ENCODE measurements around the gene PLD1.

- no peak for TF ChIP-seq EZH2 (IDR thresholded peaks at IDR 0.05; ENCODE audit: low read depth)
- TF ChIP-seq, protein P1, sequence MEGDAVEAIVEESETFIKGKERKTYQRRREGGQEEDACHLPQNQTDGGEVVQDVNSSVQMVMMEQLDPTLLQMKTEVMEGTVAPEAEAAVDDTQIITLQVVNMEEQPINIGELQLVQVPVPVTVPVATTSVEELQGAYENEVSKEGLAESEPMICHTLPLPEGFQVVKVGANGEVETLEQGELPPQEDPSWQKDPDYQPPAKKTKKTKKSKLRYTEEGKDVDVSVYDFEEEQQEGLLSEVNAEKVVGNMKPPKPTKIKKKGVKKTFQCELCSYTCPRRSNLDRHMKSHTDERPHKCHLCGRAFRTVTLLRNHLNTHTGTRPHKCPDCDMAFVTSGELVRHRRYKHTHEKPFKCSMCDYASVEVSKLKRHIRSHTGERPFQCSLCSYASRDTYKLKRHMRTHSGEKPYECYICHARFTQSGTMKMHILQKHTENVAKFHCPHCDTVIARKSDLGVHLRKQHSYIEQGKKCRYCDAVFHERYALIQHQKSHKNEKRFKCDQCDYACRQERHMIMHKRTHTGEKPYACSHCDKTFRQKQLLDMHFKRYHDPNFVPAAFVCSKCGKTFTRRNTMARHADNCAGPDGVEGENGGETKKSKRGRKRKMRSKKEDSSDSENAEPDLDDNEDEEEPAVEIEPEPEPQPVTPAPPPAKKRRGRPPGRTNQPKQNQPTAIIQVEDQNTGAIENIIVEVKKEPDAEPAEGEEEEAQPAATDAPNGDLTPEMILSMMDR (conservative IDR thresholded peaks at IDR 0.05), result no peak
Observed at GRCh38 chr3:171731691-171732090, 78.6 kb downstream of the PLD1 start.

All from PC-9 (cell line).